MM.1S (cell line): Measurements from ENCODE around the gene RIPK1.

ENCODE experiments used
- DNase-seq: peaks from one replicate; pipeline ENCODE4 v3.0.0-alpha.2; 2015
- H2AFZ ChIP-seq: fragments of 300-600 bp; sonication (generic); 2 replicates; pipeline ENCODE4 v1.6.0; 2016; ENCODE audit warnings: antibody characterized with exemption, low read length
- H3F3A ChIP-seq: fragments of 300-600 bp; sonication (generic); 2 replicates; pipeline ENCODE4 v1.6.1; 2016; ENCODE audit warnings: mild to moderate bottlenecking, antibody characterized with exemption, low read length, moderate library complexity, mixed read lengths; ENCODE audit not compliant: insufficient read depth
- H3K27ac ChIP-seq: fragments of 300-600 bp; sonication (generic); 2 replicates; pipeline ENCODE4 v1.5.1; 2016; ENCODE audit warnings: mild to moderate bottlenecking, low read length
- H3K27me3 ChIP-seq: fragments of 300-600 bp; sonication (generic); replicated peaks from 2 replicates; pipeline ENCODE4 v1.6.0; 2016; ENCODE audit warnings: low read length; ENCODE audit not compliant: insufficient read depth
- H3K36me3 ChIP-seq: fragments of 300-600 bp; sonication (generic); replicated peaks from 2 replicates; pipeline ENCODE4 v1.6.1; 2016; ENCODE audit warnings: mild to moderate bottlenecking, low read length, mixed read lengths; ENCODE audit not compliant: insufficient read depth
- H3K4me1 ChIP-seq: fragments of 300-600 bp; sonication (generic); 2 replicates; pipeline ENCODE4 v1.6.1; 2016; ENCODE audit warnings: low read length, mixed read lengths
- H3K4me2 ChIP-seq: fragments of 300-600 bp; sonication (generic); 2 replicates; pipeline ENCODE4 v1.6.0; 2016; ENCODE audit warnings: low read depth, low read length
- H3K4me3 ChIP-seq: fragments of 300-600 bp; sonication (generic); 2 replicates; pipeline ENCODE4 v1.5.1; 2016; ENCODE audit warnings: low read length, mixed read lengths
- H3K79me2 ChIP-seq: fragments of 300-600 bp; sonication (generic); 2 replicates; pipeline ENCODE4 v1.6.1; 2016; ENCODE audit warnings: mixed run types, low read length, mixed read lengths
- H3K9ac ChIP-seq: fragments of 300-600 bp; sonication (generic); 2 replicates; pipeline ENCODE4 v1.6.1; 2016; ENCODE audit warnings: low read length, mixed read lengths
- H3K9me2 ChIP-seq: fragments of 300-600 bp; sonication (generic); replicated peaks from 2 replicates; pipeline ENCODE4 v1.6.1; 2016; ENCODE audit warnings: mild to moderate bottlenecking, low read length, mixed read lengths; ENCODE audit not compliant: insufficient read depth
- H3K9me3 ChIP-seq: fragments of 300-600 bp; sonication (generic); replicated peaks from 2 replicates; pipeline ENCODE4 v1.6.1; 2016; ENCODE audit warnings: mild to moderate bottlenecking, low read length, mixed read lengths; ENCODE audit not compliant: insufficient read depth
- H4K20me1 ChIP-seq: fragments of 300-600 bp; sonication (generic); 2 replicates; pipeline ENCODE4 v1.6.1; 2016; ENCODE audit warnings: mild to moderate bottlenecking, low read length, moderate library complexity, mixed read lengths; ENCODE audit not compliant: insufficient read depth
- CTCF ChIP-seq: fragments of 300-600 bp; sonication (generic); IDR thresholded peaks from 2 replicates; pipeline ENCODE4 v1.5.1; 2016; ENCODE audit warnings: antibody characterized with exemption, low read length, mixed read lengths
- EZH2 ChIP-seq: fragments of 300-600 bp; sonication (generic); optimal IDR thresholded peaks from 2 replicates; pipeline ENCODE3; 2017; ENCODE audit warnings: low read depth, mild to moderate bottlenecking, antibody characterized with exemption, low read length, mixed read lengths
- EZH2phosphoT487 ChIP-seq: fragments of 300-600 bp; sonication (generic); IDR thresholded peaks from 2 replicates; pipeline ENCODE4 v1.6.1; 2018; ENCODE audit warnings: antibody characterized with exemption, low read length

Gene RIPK1

DNA sequence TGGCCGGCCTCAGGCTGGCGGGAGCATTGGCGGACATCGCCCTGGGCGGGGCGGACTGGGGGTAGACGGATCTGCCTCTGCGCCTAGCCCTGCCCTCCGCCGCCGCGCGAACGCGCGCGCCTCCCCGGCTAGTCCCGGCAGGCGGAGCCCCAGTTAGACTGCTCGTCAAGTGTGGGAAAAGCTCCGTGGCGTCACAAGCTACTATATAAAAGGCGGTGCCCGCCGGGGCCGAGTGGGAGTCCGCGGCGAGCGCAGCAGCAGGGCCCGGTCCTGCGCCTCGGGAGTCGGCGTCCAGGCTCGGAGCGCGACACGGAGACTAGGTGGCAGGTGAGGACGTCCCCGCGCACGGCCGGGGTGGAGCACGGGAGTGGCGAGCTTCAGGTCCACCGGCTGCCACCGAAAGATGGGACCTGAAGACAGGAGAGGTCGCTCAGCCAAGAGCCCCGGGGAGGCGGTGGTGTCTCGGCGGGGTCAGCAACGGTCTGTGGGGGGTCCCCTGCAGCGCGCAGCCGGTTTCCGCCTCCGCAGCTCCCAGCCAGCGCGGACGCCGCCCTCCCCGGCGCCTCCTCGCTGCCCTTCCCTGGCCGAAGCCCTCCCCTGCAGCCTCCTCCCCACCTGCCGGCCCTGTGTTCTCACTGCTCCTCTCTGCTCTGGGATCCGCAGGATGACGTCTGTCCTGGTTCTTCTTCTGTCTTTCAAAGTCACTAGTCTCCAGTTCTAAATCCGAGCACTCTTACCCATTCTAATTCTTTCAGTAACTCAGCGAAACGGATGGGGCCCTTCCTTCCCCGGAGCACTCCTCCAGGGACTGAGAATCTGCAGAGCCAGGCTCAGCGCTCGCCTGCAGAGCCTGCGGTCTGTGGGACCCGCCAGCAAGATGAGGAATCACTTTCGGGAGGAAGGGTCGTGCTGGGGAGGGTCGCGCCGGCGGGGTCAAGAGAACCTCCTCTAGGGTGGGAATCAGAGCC, 4.3 kb upstream of the RIPK1 start:
- peak; percentile 89 for DNase-seq
- Histone ChIP-seq H3K9ac (peak overlapping the region; percentile 75), H2AFZ (peak overlapping the region; percentile 91), H3K4me3 (peak overlapping the region; percentile 90), H3K9me2 (no peaks in the 10 kb centered on the region), H3K4me2 (peak overlapping the region; percentile 92), H3K27ac (peak overlapping the region; percentile 58; the same call in 1 of the 2 replicates), H3K79me2 (peaks cover 12% of the 10 kb centered on the region), H3K4me1 (no peaks in the 10 kb centered on the region), H3K36me3 (no peaks in the 10 kb centered on the region), H3F3A (peaks cover 11% of the 10 kb centered on the region), H3K27me3 (no peaks in the 10 kb centered on the region), H3K9me3 (no peaks in the 10 kb centered on the region), H4K20me1 (no peaks in the 10 kb centered on the region)
- TF ChIP-seq EZH2phosphoT487 (no peak), EZH2 (no peak), CTCF (no peak)

GRCh38 chr6:3071568-3071967, 3.3 kb downstream of the RIPK1 start:
- no peak for TF ChIP-seq EZH2
- no peak for TF ChIP-seq CTCF
- no peak for TF ChIP-seq EZH2phosphoT487
- H3K79me2 ChIP-seq = peaks cover 76% of the 10 kb centered on the region

GRCh38 chr6:3072798-3073197, 4.5 kb downstream of the RIPK1 start:
- no peaks in the 10 kb centered on the region for H3K27me3 ChIP-seq
- H3K4me1 ChIP-seq = peaks cover 16% of the 10 kb centered on the region
- H4K20me1 ChIP-seq = 0 out of 2 replicates have a peak, but pooled peaks cover 3% of the 10 kb centered on the region
- H3K36me3 ChIP-seq = peaks cover 4% of the 10 kb centered on the region; the same call in 1 of the 2 replicates
- peaks cover 81% of the 10 kb centered on the region for H3K79me2 ChIP-seq
- H3K9me3 ChIP-seq = no peaks in the 10 kb centered on the region
- TF ChIP-seq EZH2 = no peak
- no peak for TF ChIP-seq CTCF
- no peak for TF ChIP-seq EZH2phosphoT487
- no peak overlapping the region for H3K9ac ChIP-seq
- H3K4me2 ChIP-seq = no peak overlapping the region
- no peak overlapping the region for H3K27ac ChIP-seq
- no peaks in the 10 kb centered on the region for H3K9me2 ChIP-seq
- H3K4me3 ChIP-seq = no peak overlapping the region
- no peak overlapping the region for H2AFZ ChIP-seq
- peaks cover 13% of the 10 kb centered on the region for H3F3A ChIP-seq
- DNase-seq = no peak

More at GRCh38 chr6:3071568-3071967, 3.3 kb downstream of the RIPK1 start:
- no peak overlapping the region for H2AFZ ChIP-seq
- H3K9me2 ChIP-seq = no peaks in the 10 kb centered on the region
- peaks cover 16% of the 10 kb centered on the region for H3K4me1 ChIP-seq
- no peak for DNase-seq
- H3K27me3 ChIP-seq = no peaks in the 10 kb centered on the region
- H3K9ac ChIP-seq = no peak overlapping the region
- no peak overlapping the region for H3K4me2 ChIP-seq
- H3K36me3 ChIP-seq = no peaks in the 10 kb centered on the region
- H3K27ac ChIP-seq = no peak overlapping the region
- H3F3A ChIP-seq = peaks cover 15% of the 10 kb centered on the region
- H4K20me1 ChIP-seq = 0 out of 2 replicates have a peak, but pooled peaks cover 3% of the 10 kb centered on the region
- no peak overlapping the region for H3K4me3 ChIP-seq
- H3K9me3 ChIP-seq = no peaks in the 10 kb centered on the region
